ENCODE results near the gene RIPPLY1. TPM values are rescaled to one million over a fixed set of nuclear protein-coding genes. Genes with fewer than 3 reads are reported as not detected.

RIPPLY1 gene
- total RNA-seq, 1 experiment from 2014 or later, result not detected

DNA sequence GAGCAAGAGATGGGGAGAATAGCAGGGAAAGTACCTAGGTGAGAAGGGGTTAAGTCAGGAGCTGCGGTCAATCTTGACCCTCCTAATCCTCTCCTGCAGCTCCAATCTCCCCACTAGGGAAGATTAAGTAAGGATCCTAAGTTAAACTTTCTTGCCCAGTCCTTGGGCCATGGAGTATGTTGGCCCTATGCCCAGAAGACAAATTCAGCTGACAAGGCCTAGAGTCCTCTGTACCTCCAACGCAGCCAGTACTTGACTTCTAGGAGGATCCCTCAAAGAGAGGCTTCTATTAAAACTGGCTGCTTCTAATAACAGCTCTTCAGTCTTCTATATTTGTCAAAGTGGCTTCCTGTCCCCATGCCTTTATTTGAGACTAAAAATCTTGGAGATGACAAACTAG is 18.5 kb upstream of the RIPPLY1 start:
- DNase-seq (ENCODE audit: low read depth, low spot score), result no peak
- in situ Hi-C loops (cut with HindIII; ENCODE audit: low pct_unique_long_range_greater_than_20kb, low sequenced_read_pairs), result no loop called here

GRCh38 chrX:106919932-106920452 is 16.9 kb upstream of the RIPPLY1 start, which contains the start of gene CLDN2:
CLDN2 (plus strand) TSS chrX:106920402; CDS start chrX:106928229, 7,827 bp downstream.
- in situ Hi-C loops (cut with HindIII; ENCODE audit: low pct_unique_long_range_greater_than_20kb, low sequenced_read_pairs), result no loop called here

DNA sequence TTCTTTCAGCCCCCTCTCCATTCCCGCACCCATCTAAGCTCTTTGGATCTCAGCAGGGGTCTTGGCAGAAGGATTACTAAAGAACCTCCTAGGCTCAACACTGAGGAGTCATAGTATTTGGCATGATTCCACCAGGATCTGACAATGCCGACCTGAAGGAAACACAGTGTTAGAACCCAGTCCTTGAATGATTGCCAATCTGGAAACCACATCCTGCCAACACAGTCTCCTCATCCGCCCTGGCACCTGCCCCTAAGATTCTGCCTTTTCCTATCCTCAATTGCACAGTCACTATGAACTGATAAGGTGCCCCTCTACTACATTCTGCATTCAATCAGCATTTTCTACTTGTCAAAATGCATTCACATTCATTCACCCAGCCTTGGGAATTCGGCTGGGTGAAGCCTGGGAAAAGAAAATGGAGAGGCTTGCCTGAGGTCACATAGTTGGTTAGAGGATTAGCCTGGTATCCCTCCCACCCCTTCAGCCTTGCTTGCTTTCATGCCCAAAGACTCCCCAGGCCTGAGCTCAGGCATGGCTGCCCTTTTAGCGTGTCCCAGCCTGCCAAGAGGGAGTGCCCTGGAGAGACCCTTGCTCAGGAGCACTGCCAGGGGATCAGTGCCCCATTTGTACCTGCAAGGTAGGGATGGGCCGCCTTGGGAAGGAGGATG is 14.8 kb upstream of the RIPPLY1 start:
- in situ Hi-C loops (cut with HindIII; ENCODE audit: low pct_unique_long_range_greater_than_20kb, low sequenced_read_pairs), result no loop called here
- DNase-seq (ENCODE audit: low read depth, low spot score), result peak; percentile 54

More at GRCh38 chrX:106919932-106920452, 16.9 kb upstream of the RIPPLY1 start, which contains the start of gene CLDN2:
- no peak for DNase-seq (ENCODE audit: low read depth, low spot score)

DNA sequence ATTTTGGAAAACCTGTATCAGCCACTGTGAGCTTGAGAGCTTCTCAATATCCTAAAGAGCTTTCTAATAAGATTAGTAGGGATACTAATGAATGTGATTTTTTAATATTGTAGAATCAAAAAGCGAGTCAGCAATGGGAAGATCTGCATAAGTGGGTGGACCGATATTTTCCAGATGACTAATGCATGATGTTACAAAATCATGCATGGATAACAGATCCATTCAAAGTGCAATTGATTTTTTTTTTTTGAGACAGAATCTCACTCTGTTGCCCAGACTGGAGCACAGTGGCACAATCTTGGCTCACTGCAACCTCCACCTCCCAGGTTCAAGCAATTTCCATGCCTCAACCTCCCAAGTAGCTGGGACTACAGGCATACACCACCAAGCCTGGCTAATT is 9.7 kb upstream of the RIPPLY1 start:
- in situ Hi-C loops (cut with HindIII; ENCODE audit: low pct_unique_long_range_greater_than_20kb, low sequenced_read_pairs), result no loop called here
- no peak for DNase-seq (ENCODE audit: low read depth, low spot score)

DNA sequence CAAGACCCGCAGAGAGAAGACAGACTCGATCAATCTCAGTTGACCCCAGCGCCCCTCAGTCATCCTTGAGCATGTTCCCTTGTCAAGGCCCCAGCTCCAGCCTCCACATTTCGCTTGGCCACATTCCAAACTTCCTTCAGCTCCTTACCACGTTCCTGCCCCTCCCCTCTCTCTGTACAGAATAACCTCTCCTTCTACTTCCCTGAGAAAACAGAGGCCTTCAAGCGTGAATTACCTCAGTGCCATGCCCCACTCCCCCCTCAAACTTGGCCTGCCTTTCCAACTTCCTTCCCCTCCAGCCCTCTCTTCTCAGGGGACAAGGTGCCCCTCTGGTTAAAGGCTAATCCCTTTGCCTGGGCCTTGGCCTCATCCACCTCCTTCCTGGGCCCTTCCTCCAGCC is 3.2 kb upstream of the RIPPLY1 start:
- no peak for DNase-seq (ENCODE audit: low read depth, low spot score)
- in situ Hi-C loops (cut with HindIII; ENCODE audit: low pct_unique_long_range_greater_than_20kb, low sequenced_read_pairs), result no loop called here

GRCh38 chrX:106905064-106905708 is 2.0 kb upstream of the RIPPLY1 start:
- in situ Hi-C loops (cut with HindIII; ENCODE audit: low pct_unique_long_range_greater_than_20kb, low sequenced_read_pairs), result no loop called here
- DNase-seq (ENCODE audit: low read depth, low spot score), result no peak

- DNase-seq (ENCODE audit: low read depth, low spot score), result no peak
- in situ Hi-C loops (cut with HindIII; ENCODE audit: low pct_unique_long_range_greater_than_20kb, low sequenced_read_pairs), result no loop called here
These were observed 851 bp upstream of the RIPPLY1 start for GRCh38 chrX:106903856-106904528.

- in situ Hi-C loops (cut with HindIII; ENCODE audit: low pct_unique_long_range_greater_than_20kb, low sequenced_read_pairs), result no loop called here
These were observed 457 bp downstream of the RIPPLY1 start for GRCh38 chrX:106902684-106903083.

GRCh38 chrX:106901781-106902219 is 1.3 kb downstream of the RIPPLY1 start:
- in situ Hi-C loops (cut with HindIII; ENCODE audit: low pct_unique_long_range_greater_than_20kb, low sequenced_read_pairs), result no loop called here

More at GRCh38 chrX:106902684-106903083, 457 bp downstream of the RIPPLY1 start:
- no peak for DNase-seq (ENCODE audit: low read depth, low spot score)

DNA sequence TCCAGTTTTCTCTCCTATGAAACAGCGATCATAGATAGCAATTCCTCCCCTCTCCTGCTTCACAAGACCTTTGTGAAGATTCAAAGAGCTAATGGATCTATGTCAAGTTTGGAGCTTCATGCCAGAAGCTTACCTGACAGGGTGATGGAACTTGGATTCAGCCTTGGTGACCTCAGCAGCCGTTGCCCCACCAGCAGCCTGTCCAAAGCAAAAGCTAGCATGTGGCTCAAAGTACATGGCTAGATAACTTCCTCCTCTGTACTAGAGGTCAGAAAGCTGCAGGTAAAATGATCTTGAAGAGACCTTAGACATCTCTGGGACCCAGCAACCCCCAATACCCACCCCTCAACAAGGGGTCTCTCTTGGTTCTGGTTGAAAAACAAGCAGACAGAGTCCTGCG is 1.8 kb downstream of the RIPPLY1 start:
- DNase-seq (ENCODE audit: low read depth, low spot score), result no peak
- in situ Hi-C loops (cut with HindIII; ENCODE audit: low pct_unique_long_range_greater_than_20kb, low sequenced_read_pairs), result no loop called here

More at GRCh38 chrX:106901781-106902219, 1.3 kb downstream of the RIPPLY1 start:
- DNase-seq (ENCODE audit: low read depth, low spot score), result no peak

DNA sequence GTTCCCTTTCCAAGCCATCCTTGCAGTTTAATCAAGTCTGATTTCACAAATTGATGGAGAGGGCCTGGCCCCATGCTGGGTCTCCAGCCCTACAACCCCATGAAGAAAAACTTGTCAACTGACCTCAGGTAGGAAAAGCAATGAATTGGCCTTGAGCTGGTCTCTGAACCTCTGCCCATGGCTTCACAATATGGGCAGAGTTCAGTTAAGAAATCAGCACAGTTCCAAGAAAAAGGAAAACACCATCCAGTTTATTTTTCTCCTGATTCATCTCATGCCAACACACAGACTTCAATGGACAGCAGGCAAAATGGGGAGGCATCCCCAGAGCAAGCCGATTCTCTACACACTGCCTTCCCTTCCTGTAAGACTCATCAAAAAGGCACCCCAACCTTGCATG is 3.3 kb downstream of the RIPPLY1 start:
- in situ Hi-C loops (cut with HindIII; ENCODE audit: low pct_unique_long_range_greater_than_20kb, low sequenced_read_pairs), result no loop called here
- DNase-seq (ENCODE audit: low read depth, low spot score), result no peak

- in situ Hi-C loops (cut with HindIII; ENCODE audit: low pct_unique_long_range_greater_than_20kb, low sequenced_read_pairs), result no loop called here
- DNase-seq (ENCODE audit: low read depth, low spot score), result no peak
These were observed 3.9 kb downstream of the RIPPLY1 start for GRCh38 chrX:106899276-106899675.

DNA sequence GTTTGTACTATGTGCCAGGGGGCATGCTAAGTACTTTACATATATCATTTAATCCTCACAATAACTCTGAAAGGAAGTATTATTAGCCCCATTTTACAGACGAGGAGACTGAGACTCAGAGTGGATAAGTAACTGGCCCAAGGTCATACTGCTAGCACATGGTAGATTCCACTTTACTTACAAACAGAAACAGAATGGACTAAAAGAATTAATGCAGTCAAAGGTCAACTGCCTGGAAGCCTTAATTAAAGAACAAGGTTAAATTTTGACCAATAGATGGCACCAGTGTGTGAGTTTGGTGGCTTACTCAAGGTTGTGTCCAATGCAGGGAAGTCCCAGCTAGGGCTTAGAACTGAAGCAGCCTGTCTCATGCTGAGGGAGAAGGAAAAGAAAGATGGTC is 4.7 kb downstream of the RIPPLY1 start:
- DNase-seq (ENCODE audit: low read depth, low spot score), result peak; percentile 81
- in situ Hi-C loops (cut with HindIII; ENCODE audit: low pct_unique_long_range_greater_than_20kb, low sequenced_read_pairs), result no loop called here

GRCh38 chrX:106897259-106897658 is 5.9 kb downstream of the RIPPLY1 start:
- no peak for DNase-seq (ENCODE audit: low read depth, low spot score)
- in situ Hi-C loops (cut with HindIII; ENCODE audit: low pct_unique_long_range_greater_than_20kb, low sequenced_read_pairs), result no loop called here

DNA sequence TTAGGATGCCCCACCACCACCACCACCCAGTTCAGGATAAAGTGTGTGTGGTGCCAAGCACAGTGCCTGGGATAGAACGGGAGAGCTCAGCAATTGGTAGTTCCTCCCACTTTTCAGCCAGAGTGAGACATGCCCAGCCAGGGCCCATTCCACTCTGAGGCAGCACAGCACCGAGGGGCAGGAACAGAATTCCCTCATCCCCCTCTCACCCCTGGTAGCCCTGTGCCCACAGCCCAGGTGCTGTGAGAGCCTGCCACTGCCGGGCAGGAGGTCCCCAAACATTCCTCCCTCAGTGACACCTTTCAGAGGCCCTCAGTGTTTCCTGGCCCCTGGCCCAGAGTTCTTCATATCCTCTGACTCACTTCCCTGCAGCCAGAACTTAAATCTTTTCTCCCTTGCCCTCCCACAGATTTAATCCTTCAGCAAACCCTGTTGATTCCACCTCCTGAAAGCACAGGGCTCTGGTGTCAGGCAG is 8.1 kb downstream of the RIPPLY1 start:
- in situ Hi-C loops (cut with HindIII; ENCODE audit: low pct_unique_long_range_greater_than_20kb, low sequenced_read_pairs), result no loop called here
- no peak for DNase-seq (ENCODE audit: low read depth, low spot score)

DNA sequence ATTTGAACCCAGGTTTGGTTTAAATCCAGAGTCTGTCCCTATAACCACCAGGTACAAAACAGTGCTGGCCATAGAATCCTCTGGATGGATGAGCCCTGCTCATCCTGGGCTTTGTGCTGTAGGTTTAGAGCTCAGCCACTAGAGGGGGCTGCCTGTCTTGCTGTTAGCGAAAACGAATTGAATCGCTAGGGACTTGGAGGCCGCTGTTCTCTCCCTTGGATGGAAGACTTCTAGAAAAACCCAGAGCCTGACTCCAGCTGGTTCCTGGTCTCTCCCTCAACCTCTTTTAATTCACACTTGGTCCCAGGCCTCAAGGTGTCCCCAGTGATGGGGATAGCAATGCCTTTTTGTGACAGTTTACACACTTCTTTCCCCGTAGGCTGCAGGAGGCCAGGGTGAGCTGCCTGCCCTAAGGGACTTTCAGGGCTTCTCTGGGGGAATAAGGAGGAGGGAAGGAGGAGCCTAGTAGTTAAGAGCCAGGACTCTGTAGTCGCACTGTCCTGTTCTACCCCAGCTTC is 8.7 kb downstream of the RIPPLY1 start:
- in situ Hi-C loops (cut with HindIII; ENCODE audit: low pct_unique_long_range_greater_than_20kb, low sequenced_read_pairs), result no loop called here
- peak; percentile 81 for DNase-seq (ENCODE audit: low read depth, low spot score)

GRCh38 chrX:106891762-106892460 is 11.2 kb downstream of the RIPPLY1 start:
- no peak for DNase-seq (ENCODE audit: low read depth, low spot score)
- in situ Hi-C loops (cut with HindIII; ENCODE audit: low pct_unique_long_range_greater_than_20kb, low sequenced_read_pairs), result no loop called here

All from SK-MEL-5 (cell line).